Activated CD8-positive, alpha-beta memory T cell treated with anti-CD3 and anti-CD28 coated beads, Interleukin-2, amount 50 U/mL, for 1 hour (primary cell): ENCODE data around the gene PIEZO1.

Experiments used
- DNase-seq: peaks from one replicate; pipeline ENCODE4 v3.0.0-alpha.2; 2020; ENCODE audit errors: extremely low read depth

PIEZO1 gene

DNA sequence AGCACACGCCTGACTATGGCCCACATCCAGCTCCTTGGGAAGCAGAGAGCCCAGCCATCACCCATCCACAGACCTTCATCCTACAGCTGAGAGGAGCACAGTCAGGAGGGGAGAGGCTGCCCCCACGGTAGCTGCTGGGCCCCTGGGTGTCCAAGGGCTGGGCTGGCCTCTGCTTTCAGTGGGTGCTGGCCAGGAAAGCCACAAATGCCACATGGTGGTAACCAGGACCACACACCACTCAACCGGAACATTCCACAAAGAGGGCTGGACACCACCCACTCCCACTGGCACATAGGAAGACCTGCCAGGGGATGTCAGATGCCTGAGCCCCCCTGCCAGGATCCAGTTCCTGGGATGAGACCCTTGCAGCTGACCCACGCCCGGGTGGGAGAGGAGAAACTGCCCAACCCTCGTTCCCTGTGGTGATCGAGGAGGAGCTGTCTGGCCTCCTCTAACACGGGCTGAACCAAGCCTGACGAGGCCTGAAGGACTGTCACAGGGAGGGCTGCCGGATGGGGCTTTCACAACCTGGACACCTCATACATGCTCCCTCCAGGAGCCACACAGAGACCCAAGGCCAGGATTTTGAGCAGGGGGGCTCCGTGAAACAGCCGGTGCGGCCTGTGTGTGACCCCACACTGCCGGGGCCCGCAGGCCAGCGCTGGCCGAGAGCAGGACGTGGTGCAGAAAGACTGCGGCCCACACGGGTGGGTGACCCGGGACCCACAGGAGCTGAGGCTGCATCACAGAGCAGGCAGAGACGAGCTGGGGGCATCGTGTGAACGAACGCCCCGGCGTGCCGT lies 30.7 kb downstream of the PIEZO1 start:
- no peak for DNase-seq

DNA sequence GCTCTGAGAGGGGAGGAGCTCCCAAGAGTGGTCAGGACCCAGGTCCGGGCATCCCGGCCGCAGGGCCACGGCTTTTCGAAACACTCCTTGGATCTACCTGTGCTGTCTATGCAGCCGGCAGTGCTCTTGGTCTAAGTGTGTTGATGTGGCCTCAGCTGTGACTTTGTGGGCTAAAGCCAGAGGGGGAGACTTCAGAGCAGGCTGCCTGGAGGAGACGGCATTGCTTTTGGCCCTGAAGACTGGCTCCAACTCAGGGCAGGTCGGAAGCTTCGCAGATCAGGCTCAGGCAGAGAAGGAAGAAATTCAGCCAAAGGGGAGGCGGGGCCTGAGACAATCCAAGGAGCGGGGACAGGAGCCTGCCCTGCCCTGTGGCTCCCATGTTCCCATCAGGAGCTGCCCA lies 31.4 kb downstream of the PIEZO1 start:
- no peak for DNase-seq

DNA sequence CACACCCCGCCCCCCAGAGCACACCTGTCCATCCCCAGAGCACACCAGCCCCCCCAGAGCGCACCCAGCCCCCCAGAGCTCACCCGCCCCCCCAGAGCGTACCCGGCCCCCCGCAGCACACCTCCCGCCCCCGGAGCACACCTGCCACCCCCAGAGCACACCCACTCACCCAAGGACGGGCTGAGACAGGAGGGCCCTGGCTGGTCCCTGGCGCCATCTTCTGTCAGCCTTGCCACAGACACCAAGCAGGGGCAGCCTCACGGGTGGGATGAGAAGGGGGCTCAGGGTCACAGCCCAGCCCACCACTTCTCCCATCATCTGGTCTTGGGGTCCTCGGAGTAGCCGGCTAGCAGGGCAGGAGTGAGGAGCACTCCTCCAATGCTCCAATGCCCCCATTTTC lies 31.8 kb downstream of the PIEZO1 start:
- DNase-seq, result no peak

DNA sequence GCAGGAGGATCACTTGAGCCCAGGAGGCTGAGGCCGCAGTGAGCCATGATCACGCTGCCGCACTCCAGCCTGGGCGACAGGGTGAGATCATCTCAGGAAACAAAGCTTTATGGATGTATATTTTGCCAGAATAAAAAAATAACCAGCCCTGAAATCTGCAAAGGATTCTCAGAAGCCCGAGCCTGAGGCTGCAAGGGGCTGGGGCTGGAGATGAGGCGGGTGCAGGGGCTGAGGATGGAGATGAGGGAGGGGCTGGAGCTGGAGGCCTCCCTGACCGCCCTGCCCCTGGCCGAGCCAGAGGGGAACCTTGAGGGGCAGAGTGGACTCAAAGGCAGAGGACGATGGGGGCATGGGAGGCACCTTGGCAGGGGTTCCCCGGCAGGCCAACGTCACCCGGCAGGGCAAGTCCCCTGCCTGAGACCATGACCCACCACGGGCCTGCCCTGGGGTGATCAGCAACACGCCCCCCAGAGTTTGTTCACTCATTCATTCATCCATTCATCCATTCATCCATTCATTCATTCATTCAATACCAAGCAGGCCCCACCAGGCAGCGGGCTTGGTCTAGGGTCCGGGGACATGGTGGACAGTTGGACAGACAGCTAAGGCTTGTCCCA lies 32.5 kb downstream of the PIEZO1 start:
- no peak for DNase-seq

DNA sequence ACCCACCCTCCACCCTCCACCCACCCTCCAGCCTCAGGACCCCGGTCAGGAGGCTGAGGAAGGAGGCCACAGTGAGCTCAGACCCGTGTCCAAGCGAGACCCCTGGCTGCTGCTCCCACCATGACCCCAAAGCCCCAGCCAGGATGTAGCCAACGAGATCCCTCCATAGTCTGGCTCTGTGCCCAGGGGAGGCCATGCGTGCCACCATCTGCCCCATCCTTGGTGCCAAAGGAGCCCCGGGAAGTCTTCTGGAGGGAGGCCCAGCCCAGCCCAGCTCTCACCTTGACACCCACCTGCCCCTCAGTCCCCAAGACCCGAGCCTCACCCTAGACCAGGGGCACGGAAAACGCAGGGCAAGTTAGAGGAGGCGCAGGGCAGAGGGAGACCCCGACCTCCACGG lies 34.2 kb downstream of the PIEZO1 start:
- DNase-seq, result no peak

DNA sequence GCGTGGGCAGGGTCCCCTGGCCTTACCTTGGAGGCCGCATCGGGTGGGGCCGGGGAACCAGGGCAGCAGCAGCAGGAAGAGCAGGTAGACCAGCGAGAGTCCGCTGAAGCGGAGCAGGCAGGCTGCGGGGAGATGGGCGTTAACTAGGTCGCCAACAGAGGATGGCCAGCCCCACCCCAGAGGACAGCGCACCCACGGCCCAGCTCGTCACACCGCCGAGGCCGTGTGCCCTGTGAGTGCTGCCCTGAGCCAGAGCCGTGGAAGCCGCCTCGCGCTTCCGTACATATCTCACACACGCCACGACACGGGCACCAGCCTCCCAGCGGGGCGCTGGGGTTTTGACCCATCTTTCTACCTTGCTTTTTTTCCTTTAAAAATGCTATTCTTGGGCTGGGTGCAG lies 35.7 kb downstream of the PIEZO1 start:
- no peak for DNase-seq

DNA sequence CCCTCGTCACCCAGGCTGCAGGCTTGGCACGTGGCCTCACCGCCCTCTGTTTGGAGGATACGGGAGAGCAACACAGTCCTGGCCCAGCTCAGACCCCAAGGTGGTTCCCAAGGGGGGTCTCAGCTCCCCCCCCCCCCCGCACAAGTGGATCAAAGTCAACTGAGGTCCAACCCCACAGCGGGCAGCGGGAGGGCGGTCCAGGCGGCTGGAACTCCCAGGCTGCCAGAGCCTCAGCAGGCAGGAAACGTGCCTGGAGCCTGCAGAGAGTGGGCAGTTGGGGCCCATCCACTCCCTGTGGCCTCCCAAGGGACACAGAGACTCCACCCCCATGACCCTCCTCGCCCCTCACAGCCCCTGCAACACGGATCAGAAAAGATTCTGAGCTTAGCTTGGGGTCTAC lies 36.7 kb downstream of the PIEZO1 start:
- DNase-seq, result no peak

DNA sequence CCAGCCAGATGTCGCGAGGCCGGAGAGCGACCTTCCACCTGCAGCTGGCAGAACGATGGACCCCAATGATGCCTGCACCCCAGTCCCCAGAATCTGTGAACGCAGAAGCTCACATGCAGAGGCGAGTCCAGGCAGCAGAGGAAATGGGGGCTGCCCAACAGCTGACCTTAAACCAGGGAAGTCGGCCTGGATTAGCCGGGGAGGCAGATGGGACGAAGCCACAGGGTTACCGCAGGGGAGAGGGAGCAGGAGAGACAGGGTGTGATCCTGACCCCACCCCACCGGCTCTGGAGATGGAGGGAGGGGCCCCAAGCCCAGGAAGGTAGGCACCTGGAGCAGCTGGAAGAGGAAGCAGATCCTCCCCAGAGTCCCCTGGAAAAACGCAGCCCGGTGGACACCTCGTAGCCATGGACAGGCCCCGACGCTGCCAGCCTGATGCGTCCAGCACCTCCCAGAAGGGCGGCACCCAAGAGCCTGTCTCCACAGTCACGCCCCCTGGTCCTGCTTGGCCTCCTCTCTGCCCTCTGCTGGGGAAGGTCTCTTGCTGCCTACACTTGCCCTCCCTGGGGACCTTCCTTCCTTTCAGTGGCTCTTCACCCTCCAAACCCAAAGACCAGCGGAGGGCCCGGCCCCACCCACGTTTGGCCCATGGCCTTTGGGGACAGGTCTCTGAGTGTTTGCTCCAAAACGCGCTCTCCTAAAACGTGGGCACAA lies 37.3 kb downstream of the PIEZO1 start:
- DNase-seq, result no peak

DNA sequence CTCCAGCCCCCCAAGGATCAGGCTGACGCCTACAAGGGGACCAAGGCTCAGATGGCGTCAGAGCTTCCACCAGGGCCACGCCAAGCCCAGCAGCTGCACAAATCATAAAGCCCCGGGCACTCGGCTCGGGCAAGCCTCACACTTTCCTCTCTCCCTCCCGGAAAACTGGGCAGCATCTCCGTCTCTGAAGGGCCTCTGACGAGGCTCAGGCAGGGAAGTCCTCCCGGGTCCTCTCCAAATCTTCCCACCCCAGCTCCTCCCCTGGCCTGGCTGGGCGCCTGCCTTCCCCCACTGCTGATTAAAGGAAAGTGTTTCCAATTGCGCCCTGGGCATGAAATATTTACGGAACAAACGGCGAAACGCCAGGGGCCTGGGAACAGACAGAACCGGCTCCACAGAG lies 38.5 kb downstream of the PIEZO1 start:
- DNase-seq, result no peak

DNA sequence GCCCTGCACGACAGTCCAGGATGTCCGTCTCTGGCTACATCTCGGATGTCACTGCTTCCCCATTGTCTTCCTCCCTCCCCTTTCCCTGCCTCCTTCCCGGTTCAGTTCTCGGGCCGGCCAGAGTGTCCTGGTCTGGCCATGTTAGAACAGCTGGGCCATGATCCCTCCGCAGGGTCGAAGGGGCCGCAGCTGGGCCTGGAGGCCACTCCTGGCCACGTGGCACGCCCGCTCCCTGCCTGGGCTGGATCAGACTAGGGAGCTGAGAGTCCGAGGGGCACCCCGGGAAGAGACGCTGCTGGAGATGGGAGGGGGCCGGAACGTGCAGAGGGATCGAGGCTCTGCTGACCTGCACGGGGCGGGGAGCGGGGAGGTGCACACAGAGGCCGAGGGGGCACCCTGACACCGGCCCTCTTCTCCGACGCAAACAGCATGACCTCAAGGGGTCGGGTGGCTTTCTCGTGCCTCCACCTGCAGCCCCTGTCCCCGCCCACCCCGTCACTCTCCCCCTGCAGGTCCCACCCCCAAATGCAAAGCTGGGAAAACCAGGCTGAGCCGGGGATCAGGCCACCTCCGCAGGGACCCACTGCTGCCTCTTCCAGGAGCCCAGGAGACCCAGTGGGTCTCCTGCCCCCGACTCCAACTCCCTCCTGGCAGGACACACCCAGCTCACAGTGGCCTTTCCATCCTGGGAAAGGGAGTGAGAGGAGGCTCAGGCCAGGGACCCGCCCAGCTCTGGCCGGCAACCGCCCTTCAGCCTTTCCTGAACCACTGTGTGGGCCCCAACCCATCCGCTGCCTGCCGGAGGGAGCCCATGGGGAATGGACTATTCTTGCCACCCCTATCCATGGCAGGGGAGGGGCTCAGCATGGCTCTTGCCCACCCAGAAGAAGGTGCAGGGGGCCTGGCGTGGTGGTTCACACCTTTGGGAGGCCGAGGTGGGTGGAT lies 40.2 kb downstream of the PIEZO1 start:
- DNase-seq, result no peak

DNA sequence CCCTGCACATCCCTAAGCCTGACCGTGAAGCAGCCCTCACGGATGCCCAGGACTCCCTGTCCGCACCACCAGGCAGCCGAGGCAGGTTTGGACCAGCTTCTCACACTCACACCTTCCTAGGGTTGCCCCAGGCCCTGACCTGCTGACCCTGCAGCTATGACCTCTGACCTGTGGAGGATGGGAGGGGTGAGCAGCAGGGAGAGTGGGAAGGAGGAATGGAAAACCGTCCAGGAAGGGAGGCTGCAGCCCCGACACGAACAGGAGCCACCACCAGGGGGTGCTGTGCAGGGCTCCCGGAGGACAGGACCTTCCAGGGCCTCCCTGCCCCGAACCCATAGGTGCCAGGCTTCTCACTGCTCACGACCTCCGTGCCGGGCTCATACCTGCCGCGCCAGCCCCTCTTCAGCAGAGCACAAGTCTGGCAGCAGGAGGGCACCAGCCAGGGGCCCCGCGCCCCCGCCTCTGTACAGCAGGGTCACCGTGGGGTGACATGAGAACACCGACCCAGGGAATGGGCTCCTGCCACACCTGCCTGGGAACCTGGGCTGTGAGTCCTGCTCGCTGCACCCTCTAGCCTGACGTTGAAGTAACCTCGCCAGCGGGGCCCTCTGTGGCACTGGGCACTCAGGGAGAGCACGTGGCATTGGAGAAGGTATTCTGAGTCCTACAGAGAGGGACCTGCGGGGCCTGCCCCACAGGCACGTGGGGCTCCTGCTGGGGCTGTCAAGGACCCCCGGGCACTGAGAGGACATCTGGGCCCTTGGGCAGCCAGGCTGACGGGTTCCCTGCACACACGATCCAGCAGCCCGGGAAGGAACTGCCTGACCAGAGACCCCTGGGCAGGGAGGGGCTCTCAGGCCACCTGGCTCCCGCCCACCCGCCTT lies 41.1 kb downstream of the PIEZO1 start:
- peak; percentile 36 for DNase-seq

DNA sequence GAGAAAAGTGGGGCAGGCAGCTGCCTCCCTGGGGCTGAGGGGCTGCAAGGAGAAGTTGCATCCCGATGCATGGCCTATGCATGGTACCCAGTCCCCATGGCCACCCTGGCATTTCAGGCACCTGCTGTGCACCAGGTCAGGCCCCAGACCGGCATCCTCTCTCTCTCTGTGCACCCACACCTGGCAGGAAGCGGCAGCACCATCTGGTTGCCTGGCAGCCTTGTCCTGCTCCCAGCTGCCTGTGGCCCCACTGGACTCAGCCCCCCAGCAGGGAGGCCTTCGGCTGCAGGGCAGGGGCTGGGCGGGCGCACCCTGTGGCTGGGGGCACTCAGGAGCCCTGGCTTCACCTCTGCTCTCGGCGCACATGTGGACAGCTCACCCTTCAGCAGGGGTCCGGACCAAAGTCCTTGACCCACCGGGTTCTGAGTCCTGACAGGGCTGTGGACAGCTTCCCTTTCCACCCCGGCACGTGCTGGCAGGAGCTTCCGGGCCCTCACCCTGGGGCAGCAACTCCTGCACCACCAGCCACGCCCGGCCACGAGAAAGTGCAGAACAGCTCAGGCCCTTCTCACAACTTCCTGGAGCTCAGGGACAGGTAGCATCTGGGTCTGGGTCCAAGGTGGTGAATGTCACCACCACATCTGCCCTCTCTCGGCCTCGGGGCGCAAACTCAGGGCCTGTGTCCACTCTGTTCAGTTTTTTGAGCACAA lies 42.0 kb downstream of the PIEZO1 start:
- DNase-seq, result no peak

DNA sequence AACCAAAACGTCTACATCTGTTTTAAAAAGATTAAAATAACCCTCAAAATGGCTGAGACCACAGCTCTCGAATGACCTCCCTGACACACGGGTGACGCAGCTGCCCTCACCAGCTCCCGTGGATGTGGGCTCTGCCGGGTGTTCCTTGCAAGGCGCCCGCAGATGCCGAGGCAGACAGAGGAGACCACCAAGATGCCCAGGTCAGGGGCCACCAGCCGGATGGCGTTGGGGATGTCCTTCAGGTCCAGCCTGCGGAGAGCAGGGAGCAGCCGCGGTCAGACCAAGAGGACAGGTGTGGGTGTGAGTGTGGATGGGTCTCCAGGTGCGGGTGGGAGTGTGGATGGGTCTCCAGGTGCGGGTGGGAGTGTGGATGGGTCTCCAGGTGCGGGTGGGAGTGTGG lies 43.7 kb downstream of the PIEZO1 start:
- DNase-seq, result no peak

DNA sequence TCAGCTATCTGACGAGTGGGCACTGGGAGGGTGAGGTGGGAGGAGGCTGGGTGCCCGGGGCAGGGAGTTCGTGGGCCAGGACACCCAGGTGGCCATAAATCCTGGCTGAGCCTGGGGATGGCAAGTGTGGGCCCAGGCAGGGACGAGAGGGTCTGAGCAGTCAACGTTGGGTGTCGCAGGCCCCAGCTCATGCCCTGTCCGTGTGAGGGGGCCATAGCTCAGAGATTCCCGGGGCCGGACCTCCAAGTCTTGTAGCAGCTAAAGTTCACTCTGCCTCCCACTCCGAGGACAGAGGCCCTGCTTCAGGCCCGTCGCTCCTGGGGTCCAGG lies 44.3 kb downstream of the PIEZO1 start:
- DNase-seq, result no peak

DNA sequence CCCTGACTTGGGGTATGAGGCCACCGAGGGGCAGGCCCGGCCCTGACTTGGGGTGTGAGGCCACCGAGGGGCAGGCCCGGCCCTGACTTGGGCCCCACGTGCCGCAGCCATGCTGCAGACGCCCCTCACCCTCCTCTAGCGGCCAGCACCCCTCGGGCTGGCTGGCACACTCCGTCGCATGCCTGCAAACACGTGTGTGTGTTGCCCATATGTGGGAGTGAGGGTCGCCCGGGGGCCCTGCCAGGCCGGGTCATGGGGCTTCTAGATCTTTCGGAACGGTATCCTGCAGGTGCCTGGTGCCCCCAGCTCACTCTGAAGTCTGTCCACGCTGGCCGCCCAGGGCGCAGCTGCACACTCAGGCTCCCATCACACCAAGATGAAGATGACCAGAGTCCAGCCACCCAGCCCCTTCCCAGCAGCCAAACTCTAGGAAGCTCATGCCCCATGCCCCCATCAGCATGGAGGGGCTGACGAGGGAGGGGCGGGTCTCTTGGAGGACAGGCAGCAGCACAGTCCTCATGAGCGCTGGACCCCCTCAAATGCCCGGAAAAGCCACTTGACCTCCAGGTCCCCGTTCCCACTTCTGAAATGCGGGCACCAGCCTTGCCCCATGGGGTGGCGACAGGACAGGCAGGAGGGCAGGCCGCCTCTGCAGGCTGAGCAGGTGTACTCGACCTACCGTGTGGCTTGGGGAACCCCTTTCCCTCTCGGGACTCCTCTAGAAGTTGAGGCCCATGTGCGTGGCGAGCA lies 44.9 kb downstream of the PIEZO1 start:
- DNase-seq, result no peak

DNA sequence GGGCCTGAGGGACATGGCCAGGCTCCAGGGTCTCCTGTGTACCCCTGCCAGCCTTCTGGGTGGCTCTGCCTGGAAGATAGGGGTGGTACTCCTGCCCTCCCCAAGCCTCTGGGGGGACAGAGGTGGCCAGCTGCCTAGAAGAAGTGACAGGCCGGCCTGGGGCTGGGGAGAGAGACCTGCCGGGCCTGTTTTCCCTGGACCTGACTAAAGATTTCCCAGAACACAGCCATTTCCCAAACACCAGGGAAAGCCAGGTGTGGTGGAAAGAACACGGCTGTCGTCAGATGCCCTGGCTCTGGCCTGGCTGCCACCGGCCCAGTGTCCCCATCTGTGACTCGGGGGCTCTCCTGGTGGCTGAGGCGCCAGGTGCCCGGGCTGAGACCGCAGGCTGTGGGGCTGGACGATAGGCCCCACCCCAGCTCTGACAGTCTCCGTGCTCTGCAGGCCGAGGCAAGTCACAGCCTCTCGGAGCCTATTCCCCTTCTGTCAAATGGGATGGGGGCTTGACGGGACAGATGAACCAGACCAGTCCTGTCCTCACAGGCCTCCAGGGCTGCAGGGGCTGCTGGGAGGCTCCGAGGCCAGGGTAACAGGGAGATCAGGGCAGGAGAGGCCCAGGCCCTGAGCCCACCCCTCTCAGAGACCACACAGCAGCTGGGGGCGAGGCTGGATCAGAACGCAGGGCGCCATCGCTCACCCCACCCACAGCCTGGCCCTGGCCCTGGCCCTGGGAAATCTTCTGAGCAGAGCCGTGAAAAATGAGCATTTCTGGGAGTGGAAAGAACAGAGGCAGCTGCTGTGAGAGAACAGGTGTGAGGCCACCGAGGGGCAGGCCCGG lies 45.7 kb downstream of the PIEZO1 start:
- DNase-seq, result no peak

DNA sequence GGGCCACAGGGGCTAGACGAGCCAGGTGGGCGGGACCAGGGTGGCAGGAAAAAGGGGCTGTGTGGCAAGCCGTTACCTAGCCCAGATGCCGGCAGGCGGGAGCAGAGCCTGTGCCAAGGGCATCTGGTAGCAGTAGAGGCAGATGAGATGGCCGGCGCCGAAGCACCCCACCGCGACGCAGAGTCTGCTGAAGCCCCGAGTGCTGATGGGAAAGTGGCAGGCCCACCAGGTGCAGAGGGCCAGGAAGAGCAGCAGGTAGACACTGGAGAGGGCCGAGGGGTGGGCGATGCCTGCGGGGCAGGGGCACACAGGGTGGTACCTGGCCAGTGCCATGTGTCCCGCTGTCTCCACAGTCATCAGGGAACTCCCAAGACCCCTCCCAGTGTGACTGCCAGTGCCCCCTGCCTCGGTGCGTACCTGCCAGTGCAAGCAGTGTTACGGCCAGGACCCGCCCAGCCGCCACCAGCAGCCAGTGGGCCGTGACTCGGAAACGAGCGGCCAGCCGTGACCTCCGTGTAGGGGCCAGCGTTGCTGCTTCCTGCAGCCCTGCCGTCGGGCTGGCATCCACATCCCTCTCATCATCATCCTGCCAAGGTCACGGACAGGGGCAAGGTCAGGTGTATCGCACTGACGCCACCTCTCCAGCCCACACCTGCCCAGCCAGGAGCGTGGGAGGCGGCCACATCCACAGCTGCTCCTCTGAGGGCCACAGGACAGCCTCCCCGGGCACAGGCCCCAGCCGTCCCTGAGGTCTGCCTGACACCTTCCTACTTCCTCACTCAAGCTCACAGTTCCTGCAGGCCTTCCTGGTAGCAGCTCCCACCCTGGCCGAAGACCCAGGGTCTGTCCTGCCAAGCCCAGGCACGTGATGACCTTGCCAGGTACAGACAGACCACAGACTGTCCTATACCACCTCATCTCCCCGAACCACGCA lies 46.6 kb downstream of the PIEZO1 start:
- DNase-seq, result no peak
